Aorta (tissue), 5 donors: ENCODE data around the gene MOB3B. TPM values are rescaled to one million over a fixed set of nuclear protein-coding genes. Genes with fewer than 3 reads are reported as not detected.

Experiments used
- ATAC-seq: fragments of 200-7000 bp; cut with Tn5 transposase; one replicate; pipeline ENCODE4 v1.9.1; 2022; ENCODE audit warnings: moderate library complexity; ENCODE audit not compliant: low FRiP score
- DNase-seq, 2 donors: peaks; one replicate each; pipeline ENCODE4 v3.0.0-alpha.2; 2020
- H3K27ac ChIP-seq, 2 donors: one replicate each; pipeline ENCODE4 v1.5.1; 2013; ENCODE audit warnings: low read length in 2 of 2, mild to moderate bottlenecking in 2 of 2, moderate library complexity in 2 of 2, control low read depth in 1 of 2, inconsistent platforms in 1 of 2, low read depth in 1 of 2
- H3K27me3 ChIP-seq, 2 donors: one replicate each; pipeline ENCODE4 v1.6.1; 2013; ENCODE audit warnings: control low read depth in 1 of 2, low read length in 1 of 2, mild to moderate bottlenecking in 1 of 2, moderate library complexity in 1 of 2; ENCODE audit not compliant: insufficient read depth in 2 of 2, control insufficient read depth in 1 of 2
- H3K36me3 ChIP-seq, 2 donors: one replicate each; pipeline ENCODE4 v1.6.1; 2013; ENCODE audit warnings: control low read depth in 1 of 2, low read length in 1 of 2, mild to moderate bottlenecking in 1 of 2; ENCODE audit not compliant: insufficient read depth in 2 of 2, control insufficient read depth in 1 of 2
- H3K4me1 ChIP-seq, 2 donors: one replicate each; pipeline ENCODE4 v1.6.1; 2013; ENCODE audit warnings: low read length in 2 of 2, control low read depth in 1 of 2, mild to moderate bottlenecking in 1 of 2, moderate library complexity in 1 of 2; ENCODE audit not compliant: insufficient read depth in 2 of 2, control insufficient read depth in 1 of 2
- H3K4me3 ChIP-seq, 2 donors: one replicate each; pipeline ENCODE4 v1.5.1; 2013; ENCODE audit warnings: low read length in 2 of 2, control low read depth in 1 of 2, mild to moderate bottlenecking in 1 of 2
- H3K9me3 ChIP-seq: one replicate; pipeline ENCODE4 v1.6.1; 2013; ENCODE audit warnings: mild to moderate bottlenecking, low read length; ENCODE audit not compliant: control insufficient read depth
- WGBS, 2 donors: extraction: QIAGEN DNeasy Blood & Tissue Kit; methylation state at CpG; one replicate each; pipeline ENCODE4 v1.1.7; 2013; 5-methylcytosine and 5-hydroxymethylcytosine counted together
- intact Hi-C, 2 donors: fragments of 100-400 bp; cut with DNase I; formaldehyde crosslinking; loops; one replicate each; pipeline versions ENCODE4 v1.14.2 to v1.15.0; 2022
- polyA plus RNA-seq, 2 donors: library from polyadenylated mRNA; stranded (reverse); fragments of 200-250 nt; gene quantifications; one replicate each; pipeline ENCODE4 v1.2.3, GENCODE V29; 2013
- total RNA-seq, 2 donors: library from RNA; stranded (reverse); fragmentation: NEBNext Ultra II Directional; extraction: Animal tissue kit (Norgen Biotek cat#: 25700); gene quantifications; one replicate each; pipeline ENCODE4 v1.2.1, GENCODE V29; 2021
- donor health status: healthy with polysubstance abuse.
- donor health status: Bipolar disorder and iron deficiency.
- donor health status: DM: no; HTN: no; CAD: no.
- donor health status: DM: no; HTN: no; CAD: no.
- donor health status: DM: yes; HTN: yes; CAD: no.

The MOB3B gene
- total and polyA plus RNA-seq, 4 donors = 3.0 to 9.0 (median 5.8) TPM

GRCh38 chr9:27308691-27309390 lies 220.8 kb downstream of the MOB3B start:
- WGBS, 2 donors = 71 to 76% methylated on average over 4 of the region's 4 CpGs
- no peak for ATAC-seq
- intact Hi-C loops = no loop called here
- no peak overlapping the region for H3K4me3 ChIP-seq
- DNase-seq = no peak
- no peaks in the 10 kb centered on the region for H3K36me3 ChIP-seq
- no peak overlapping the region for H3K27ac ChIP-seq
- H3K27me3 ChIP-seq = peaks cover 0 to 2% of the 10 kb centered on the region in 2 donors
- H3K9me3 ChIP-seq = no peaks in the 10 kb centered on the region
- no peaks in the 10 kb centered on the region for H3K4me1 ChIP-seq

GRCh38 chr9:27304521-27304920 lies 225.1 kb downstream of the MOB3B start:
- 71 to 81% methylated on average over 1 of the region's 1 CpG for WGBS, 2 donors
- no peak overlapping the region for H3K4me3 ChIP-seq
- no peaks in the 10 kb centered on the region for H3K4me1 ChIP-seq
- H3K36me3 ChIP-seq = no peaks in the 10 kb centered on the region
- no peaks in the 10 kb centered on the region for H3K9me3 ChIP-seq
- no peak for ATAC-seq
- H3K27me3 ChIP-seq = peaks cover 0 to 2% of the 10 kb centered on the region in 2 donors
- no peak for DNase-seq
- no peak overlapping the region for H3K27ac ChIP-seq
- intact Hi-C loops = no loop called here

GRCh38 chr9:27303219-27303618 lies 226.4 kb downstream of the MOB3B start:
- Histone ChIP-seq H3K4me3 (no peak overlapping the region), H3K4me1 (no peaks in the 10 kb centered on the region), H3K9me3 (no peaks in the 10 kb centered on the region), H3K36me3 (no peaks in the 10 kb centered on the region), H3K27me3 (peaks cover 0 to 2% of the 10 kb centered on the region in 2 donors), H3K27ac (no peak overlapping the region)
- DNase-seq (no peak), ATAC-seq (no peak)
- WGBS, 2 donors = 39 to 47% methylated on average over 5 to 6 of the region's 6 CpGs
- intact Hi-C loops = no loop called here

DNA sequence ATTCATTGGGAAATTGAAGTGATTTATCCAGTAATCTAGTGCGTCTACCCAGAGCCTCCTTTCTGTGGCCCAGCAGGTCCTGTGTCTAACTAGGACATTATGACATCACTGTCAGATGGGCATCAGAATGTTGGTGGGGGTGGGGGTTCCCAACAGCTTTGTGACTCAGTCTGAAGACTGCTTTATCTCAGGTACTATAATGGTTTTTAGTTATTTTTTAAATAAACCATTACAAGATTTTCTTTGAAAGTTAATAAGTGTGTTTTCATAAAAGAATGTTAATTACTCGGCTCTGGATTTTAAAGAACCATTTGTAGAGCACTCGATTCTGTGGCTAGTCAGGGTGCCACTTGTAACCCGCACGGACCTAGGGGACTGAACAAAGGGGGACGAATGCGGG lies 232.6 kb downstream of the MOB3B start, which contains the start of gene EQTN:
Gene EQTN, minus strand, starts transcription at position 101 of the 400 bp plus-strand sequence. Its CDS starts 95 bp downstream, at position 6.
- Histone ChIP-seq H3K36me3 (no peaks in the 10 kb centered on the region), H3K9me3 (no peaks in the 10 kb centered on the region), H3K27me3 (no peaks in the 10 kb centered on the region), H3K4me1 (no peaks in the 10 kb centered on the region), H3K4me3 (no peak within 1 kb of the TSS), H3K27ac (no peak within 1 kb of the TSS)
- ATAC-seq = no peak
- DNase-seq = no peak
- 75 to 77% methylated on average over 7 of the region's 7 CpGs for WGBS, 2 donors
- intact Hi-C loops = no loop called here

DNA sequence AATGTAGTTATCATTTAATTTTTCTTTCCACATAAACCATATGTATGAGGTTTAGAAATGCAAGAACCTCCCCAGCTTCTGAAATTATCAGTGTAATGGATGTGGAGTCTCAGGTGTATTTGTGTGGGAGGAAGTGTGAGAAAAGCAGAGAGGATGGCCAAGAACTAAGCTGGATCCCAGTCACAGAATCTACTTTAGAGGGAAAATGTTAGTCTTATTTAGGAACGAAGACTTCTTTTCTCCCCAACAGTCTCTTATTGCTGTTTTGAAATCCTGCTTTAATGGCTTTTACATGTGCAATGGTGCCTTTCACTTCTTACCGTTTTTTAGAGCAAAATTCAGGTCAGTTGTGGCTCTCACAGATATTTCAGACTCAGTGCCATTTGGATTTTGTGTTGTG lies 235.6 kb downstream of the MOB3B start:
- DNase-seq (no peak), ATAC-seq (no peak)
- H3K27me3 ChIP-seq = no peaks in the 10 kb centered on the region
- no peak overlapping the region for H3K27ac ChIP-seq
- no peaks in the 10 kb centered on the region for H3K36me3 ChIP-seq
- no peaks in the 10 kb centered on the region for H3K9me3 ChIP-seq
- WGBS, 2 donors = 55 to 63% methylated on average over 2 of the region's 2 CpGs
- H3K4me3 ChIP-seq = no peak overlapping the region
- intact Hi-C loops = no loop called here
- no peaks in the 10 kb centered on the region for H3K4me1 ChIP-seq

DNA sequence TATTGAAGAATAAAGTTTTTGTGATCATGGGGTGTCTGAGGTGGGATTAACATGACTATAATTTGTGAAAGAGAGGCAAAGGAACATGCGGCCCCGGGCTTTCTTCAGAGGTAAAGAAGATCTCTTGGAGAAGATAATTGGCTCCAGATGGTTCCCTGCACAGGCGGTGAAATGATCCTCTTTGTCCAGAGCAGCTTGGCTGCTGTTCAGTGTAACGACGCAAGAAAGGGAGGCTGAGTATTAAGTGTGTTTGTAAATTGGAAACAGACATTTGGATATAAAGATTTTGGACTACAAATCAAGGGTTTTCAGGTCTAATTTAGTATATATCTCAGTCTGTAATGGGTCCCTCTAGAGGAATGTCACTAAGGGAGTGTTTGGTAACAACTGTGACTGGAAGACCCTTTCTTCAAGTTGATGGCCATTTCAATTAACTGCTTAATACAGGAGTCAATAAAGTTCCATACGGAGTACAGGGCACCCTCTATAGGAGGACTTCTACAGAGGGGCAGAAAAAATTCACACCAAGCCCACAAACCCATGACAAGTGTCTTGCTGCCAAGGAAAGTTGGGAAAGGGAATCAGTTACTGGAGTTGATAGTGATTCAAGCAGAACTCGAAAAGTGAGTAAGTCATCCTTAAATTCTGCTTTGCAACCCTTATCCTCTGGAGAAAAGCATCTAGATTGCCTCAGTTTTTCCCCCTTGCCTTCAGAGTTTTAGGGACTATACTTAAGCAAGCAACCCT lies 236.8 kb downstream of the MOB3B start:
- Histone ChIP-seq H3K36me3 (no peaks in the 10 kb centered on the region), H3K9me3 (no peaks in the 10 kb centered on the region), H3K4me3 (no peak overlapping the region), H3K4me1 (no peaks in the 10 kb centered on the region), H3K27me3 (no peaks in the 10 kb centered on the region), H3K27ac (no peak overlapping the region)
- DNase-seq = peak in 1 of 2 donors; percentile 49
- ATAC-seq = peak; percentile 48
- intact Hi-C loops = no loop called here
- WGBS, 2 donors = 41 to 48% methylated on average over 7 of the region's 7 CpGs

DNA sequence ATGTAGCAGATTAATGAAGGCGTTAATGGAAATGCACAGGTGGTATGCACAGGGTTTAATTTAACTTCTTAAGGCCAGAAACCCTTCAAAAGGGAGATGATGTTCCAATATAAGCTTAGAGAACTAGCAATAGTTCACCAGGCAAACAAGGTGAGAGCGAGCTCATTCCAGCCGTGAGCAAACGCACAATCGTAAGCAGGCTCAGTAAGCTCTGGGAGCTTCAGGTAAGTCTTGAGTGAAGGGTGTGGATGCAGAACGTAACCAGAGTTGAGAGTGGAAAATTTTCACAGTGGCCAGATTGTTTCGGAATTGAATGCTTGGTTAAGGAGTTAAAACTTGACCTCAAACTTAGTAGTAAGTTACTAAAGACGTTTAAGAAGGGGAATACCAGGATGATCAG lies 238.3 kb downstream of the MOB3B start:
- no peak overlapping the region for H3K4me3 ChIP-seq
- no peaks in the 10 kb centered on the region for H3K36me3 ChIP-seq
- no peaks in the 10 kb centered on the region for H3K9me3 ChIP-seq
- intact Hi-C loops = no loop called here
- H3K27ac ChIP-seq = no peak overlapping the region
- ATAC-seq = no peak
- no peak for DNase-seq
- no peaks in the 10 kb centered on the region for H3K4me1 ChIP-seq
- H3K27me3 ChIP-seq = no peaks in the 10 kb centered on the region
- 81 to 84% methylated on average over 8 of the region's 8 CpGs for WGBS, 2 donors

GRCh38 chr9:27282269-27282668 lies 247.3 kb downstream of the MOB3B start:
- Histone ChIP-seq H3K36me3 (no peaks in the 10 kb centered on the region), H3K4me3 (no peak overlapping the region), H3K9me3 (no peaks in the 10 kb centered on the region), H3K27ac (no peak overlapping the region), H3K27me3 (no peaks in the 10 kb centered on the region), H3K4me1 (no peaks in the 10 kb centered on the region)
- intact Hi-C loops = no loop called here
- ATAC-seq (no peak), DNase-seq (no peak)
- WGBS, 2 donors = 74 to 83% methylated on average over 7 of the region's 7 CpGs

- Histone ChIP-seq H3K4me3 (no peak overlapping the region), H3K9me3 (no peaks in the 10 kb centered on the region), H3K36me3 (no peaks in the 10 kb centered on the region), H3K27ac (no peak overlapping the region), H3K27me3 (no peaks in the 10 kb centered on the region), H3K4me1 (no peaks in the 10 kb centered on the region)
- DNase-seq (no peak), ATAC-seq (no peak)
- 31 to 33% methylated on average over 5 of the region's 5 CpGs for WGBS, 2 donors
- intact Hi-C loops = no loop called here
Measured at GRCh38 chr9:27280860-27281259, 248.8 kb downstream of the MOB3B start.
